ENCODE data around the gene ZFAND3. TPM values are rescaled to one million over a fixed set of nuclear protein-coding genes. Genes with fewer than 3 reads are reported as not detected.
A peak's percentile ranks its signal among the peaks of the same experiment; 100 is the strongest.

Gene ZFAND3
- total RNA-seq, 2 experiments from 2014 or later: 8.3 to 33.8 TPM

GRCh38 chr6:37936150-37936549 lies 116.6 kb downstream of the ZFAND3 start:
- intact Hi-C loops (cut with micrococcal nuclease; ENCODE audit: unreplicated experiment): no loop called here
- H3K4me2 ChIP-seq (ENCODE audit: low read length): no peak overlapping the region
- no peak overlapping the region for H3K4me3 ChIP-seq (ENCODE audit: low read depth, low read length, poor library complexity, severe bottlenecking)
- no peak for DNase-seq (ENCODE audit: low spot score)
- no peaks in the 10 kb centered on the region for H3K36me3 ChIP-seq (ENCODE audit: insufficient read depth, low read length)
- no peaks in the 10 kb centered on the region for H3K9me2 ChIP-seq (ENCODE audit: insufficient read depth, low read length)
- ChIA-PET POLR2A (interaction anchor here (0.5 to 1.5 kb wide), 4 partner anchors 12 to 155 kb away, joined by 3 to 6 read pairs (median 3); no protein-coding TSS in a partner anchor), CTCF (ENCODE audit: unreplicated experiment) (no interaction called here)
- H3K79me2 ChIP-seq (ENCODE audit: insufficient read depth, low read depth, low read length): no peaks in the 10 kb centered on the region
- H2AFZ ChIP-seq (ENCODE audit: low read length): no peak overlapping the region
- H4K20me1 ChIP-seq (ENCODE audit: insufficient read depth, low read length): no peaks in the 10 kb centered on the region; the same call in 1 of the 2 replicates
- H3K27ac ChIP-seq (ENCODE audit: low read depth, low read length, poor library complexity, severe bottlenecking): no peak overlapping the region
- H3K9me3 ChIP-seq (ENCODE audit: low read length): no peaks in the 10 kb centered on the region
- no peak for TF ChIP-seq CTCF (conservative IDR thresholded peaks at IDR 0.05; ENCODE audit: low read length)
- no peak for TF ChIP-seq EZH2phosphoT487 (IDR thresholded peaks at IDR 0.05; ENCODE audit: borderline replicate concordance, low read depth, low read length)
- peaks cover 9% of the 10 kb centered on the region for H3K4me1 ChIP-seq (ENCODE audit: insufficient read depth, low read length, poor library complexity, severe bottlenecking)
- BruUV-seq (replicated peaks): no TSS peak

GRCh38 chr6:37936906-37937305 lies 117.4 kb downstream of the ZFAND3 start:
- Histone ChIP-seq H3K9me3 (ENCODE audit: low read length) (no peaks in the 10 kb centered on the region), H3K9me2 (ENCODE audit: insufficient read depth, low read length) (no peaks in the 10 kb centered on the region), H3K36me3 (ENCODE audit: insufficient read depth, low read length) (no peaks in the 10 kb centered on the region), H4K20me1 (ENCODE audit: insufficient read depth, low read length) (no peaks in the 10 kb centered on the region; the same call in 1 of the 2 replicates), H3K4me1 (ENCODE audit: insufficient read depth, low read length, poor library complexity, severe bottlenecking) (peaks cover 9% of the 10 kb centered on the region), H3K27ac (ENCODE audit: low read depth, low read length, poor library complexity, severe bottlenecking) (no peak overlapping the region), H3K4me2 (ENCODE audit: low read length) (peak overlapping the region; percentile 35; the same call in 1 of the 2 replicates), H2AFZ (ENCODE audit: low read length) (no peak overlapping the region), H3K79me2 (ENCODE audit: insufficient read depth, low read depth, low read length) (no peaks in the 10 kb centered on the region), H3K4me3 (ENCODE audit: low read depth, low read length, poor library complexity, severe bottlenecking) (no peak overlapping the region)
- intact Hi-C loops (cut with micrococcal nuclease; ENCODE audit: unreplicated experiment): no loop called here
- ChIA-PET POLR2A (interaction anchor here (0.6 to 1.0 kb wide), 4 partner anchors 8 to 37 kb away, joined by 3 to 4 read pairs (median 3); no protein-coding TSS in a partner anchor), CTCF (ENCODE audit: unreplicated experiment) (no interaction called here)
- no TSS peak for BruUV-seq (replicated peaks)
- DNase-seq (ENCODE audit: low spot score): peak; percentile 18
- TF ChIP-seq CTCF (conservative IDR thresholded peaks at IDR 0.05; ENCODE audit: low read length) (no peak), EZH2phosphoT487 (IDR thresholded peaks at IDR 0.05; ENCODE audit: borderline replicate concordance, low read depth, low read length) (no peak)

GRCh38 chr6:37938909-37939308 lies 119.4 kb downstream of the ZFAND3 start:
- no TSS peak for BruUV-seq (replicated peaks)
- H3K27ac ChIP-seq (ENCODE audit: low read depth, low read length, poor library complexity, severe bottlenecking): no peak overlapping the region
- ChIA-PET POLR2A (no interaction called here), CTCF (ENCODE audit: unreplicated experiment) (no interaction called here)
- H3K9me3 ChIP-seq (ENCODE audit: low read length): no peaks in the 10 kb centered on the region
- no peaks in the 10 kb centered on the region for H3K79me2 ChIP-seq (ENCODE audit: insufficient read depth, low read depth, low read length)
- no peak overlapping the region for H3K4me3 ChIP-seq (ENCODE audit: low read depth, low read length, poor library complexity, severe bottlenecking)
- H3K4me1 ChIP-seq (ENCODE audit: insufficient read depth, low read length, poor library complexity, severe bottlenecking): peaks cover 25% of the 10 kb centered on the region
- no peaks in the 10 kb centered on the region; the same call in 1 of the 2 replicates for H4K20me1 ChIP-seq (ENCODE audit: insufficient read depth, low read length)
- DNase-seq (ENCODE audit: low spot score): no peak
- H3K9me2 ChIP-seq (ENCODE audit: insufficient read depth, low read length): no peaks in the 10 kb centered on the region
- H2AFZ ChIP-seq (ENCODE audit: low read length): no peak overlapping the region
- no peak for TF ChIP-seq CTCF (conservative IDR thresholded peaks at IDR 0.05; ENCODE audit: low read length)
- TF ChIP-seq EZH2phosphoT487 (IDR thresholded peaks at IDR 0.05; ENCODE audit: borderline replicate concordance, low read depth, low read length): no peak
- H3K36me3 ChIP-seq (ENCODE audit: insufficient read depth, low read length): no peaks in the 10 kb centered on the region
- no peak overlapping the region for H3K4me2 ChIP-seq (ENCODE audit: low read length)
- intact Hi-C loops (cut with micrococcal nuclease; ENCODE audit: unreplicated experiment): no loop called here

All from OCI-LY7 (cell line).